Subcutaneous adipose tissue (tissue), 4 donors: Measurements from ENCODE around the gene YWHAQ. TPM values are rescaled to one million over a fixed set of nuclear protein-coding genes. Genes with fewer than 3 reads are reported as not detected.

ENCODE experiments used
- CTCF ChIP-seq: fragments of 450-650 bp; IDR thresholded peaks from one replicate; pipeline ENCODE4 v1.5.1; 2016; ENCODE audit warnings: low read depth, mild to moderate bottlenecking, control low read depth, antibody characterized with exemption, moderate library complexity
- total RNA-seq, 4 donors: library from RNA; depleted of rRNA; stranded (reverse); fragments of >200 nt; gene quantifications; one replicate each; pipeline ENCODE4 v1.1.0, GENCODE V29; 2016

Gene YWHAQ
- total RNA-seq, 4 donors from 2014 or later: 113 to 220 (median 176) TPM

DNA sequence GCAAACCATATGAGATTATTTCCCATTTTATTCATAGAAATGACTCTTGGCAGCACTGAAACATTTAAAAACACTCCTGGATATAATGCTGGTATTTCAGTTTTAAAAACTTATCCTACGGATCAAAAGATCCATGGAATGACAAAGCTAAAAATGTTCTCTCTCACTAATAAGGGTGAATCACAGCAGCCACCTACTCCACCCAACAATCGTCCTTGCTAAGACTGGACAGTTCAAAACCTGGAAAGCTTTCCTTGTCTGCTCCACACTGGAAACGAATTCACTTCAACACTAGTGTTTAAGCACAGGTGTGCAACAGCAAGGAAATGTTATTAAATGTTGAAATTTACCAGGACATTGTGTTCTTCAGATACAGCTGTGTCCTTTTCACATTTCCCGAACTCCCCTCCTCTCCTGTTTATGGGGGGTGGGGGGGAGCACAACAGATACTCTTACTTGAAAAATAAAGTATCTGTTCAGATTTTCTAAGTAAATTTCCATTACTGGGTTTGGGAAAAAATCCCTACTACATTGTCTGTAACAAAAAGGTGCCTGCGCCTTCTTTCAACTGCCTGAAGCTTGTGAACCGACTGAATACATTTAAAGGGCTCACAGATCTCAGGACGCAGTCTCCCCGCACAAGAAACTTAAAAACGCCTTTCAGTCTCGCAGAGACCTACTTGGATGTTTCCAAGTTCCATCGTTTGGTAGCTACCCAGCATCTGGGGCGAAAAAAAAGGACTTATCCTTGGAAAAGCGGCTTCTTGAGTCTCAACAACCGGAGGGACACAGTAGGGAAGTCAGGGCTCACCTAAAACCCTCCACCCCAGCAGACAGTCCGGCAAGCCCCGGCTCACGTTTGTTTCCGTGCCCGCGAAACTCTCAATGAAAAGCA lies 1.3 kb downstream of the YWHAQ start:
- no peak for TF ChIP-seq CTCF

DNA sequence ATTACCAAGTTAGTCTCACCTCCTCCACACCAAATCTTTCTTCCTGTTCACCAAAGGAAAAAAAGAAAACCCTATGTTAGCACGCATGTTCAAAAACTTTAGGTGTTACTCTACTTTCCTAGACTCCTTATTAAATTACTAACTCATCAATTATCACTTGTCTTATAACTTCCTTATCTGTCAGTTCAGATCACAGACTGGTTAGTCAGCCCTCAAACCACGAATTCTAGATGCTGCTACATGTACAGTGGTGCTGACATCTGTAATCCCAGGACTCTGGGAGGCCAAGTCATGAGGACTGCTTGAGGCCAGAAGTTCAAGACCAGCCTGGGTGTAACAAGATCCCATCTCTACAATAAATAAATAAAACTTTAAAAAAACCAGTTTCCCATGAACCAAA lies 3.5 kb downstream of the YWHAQ start:
- TF ChIP-seq CTCF: no peak

- no peak for TF ChIP-seq CTCF
Measured at GRCh38 chr2:9623151-9623550, 7.6 kb downstream of the YWHAQ start.

DNA sequence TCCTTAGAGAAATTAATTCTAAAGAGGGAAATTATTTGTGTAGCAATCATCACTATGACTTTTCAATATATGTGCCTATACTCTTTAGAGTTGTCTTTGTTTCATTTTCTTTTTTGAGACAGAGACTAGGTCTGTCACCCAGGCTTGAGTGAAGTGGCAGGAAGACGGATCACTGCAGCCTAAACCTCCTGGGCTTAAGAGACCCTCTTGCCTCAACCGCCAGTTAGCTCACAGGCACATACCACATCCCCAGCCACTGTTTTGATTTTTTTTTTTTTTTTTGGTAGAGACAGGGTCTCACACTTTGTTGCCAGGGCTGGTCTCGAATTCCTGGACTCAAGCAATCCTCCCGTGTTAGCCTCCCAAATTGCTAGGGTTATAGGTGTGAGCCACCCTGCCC lies 12.4 kb downstream of the YWHAQ start:
- TF ChIP-seq CTCF: no peak

- no peak for TF ChIP-seq CTCF
Measured at GRCh38 chr2:9617749-9618148, 13.0 kb downstream of the YWHAQ start.

GRCh38 chr2:9617296-9617695 lies 13.5 kb downstream of the YWHAQ start:
- TF ChIP-seq CTCF: no peak

GRCh38 chr2:9614562-9614961 lies 16.2 kb downstream of the YWHAQ start:
- no peak for TF ChIP-seq CTCF
